Mesenchymal stem cell (in vitro differentiated cells and primary cell): Measurements from ENCODE around the gene MCF2L2.
A peak's percentile ranks its signal among the peaks of the same experiment; 100 is the strongest.

Source experiments
- DNase-seq: peaks from one replicate; pipeline ENCODE4 v3.0.0-alpha.2; 2013
- H2AFZ ChIP-seq: one replicate; pipeline ENCODE4 v1.6.1; 2013; ENCODE audit warnings: low read depth, mild to moderate bottlenecking, control low read depth, inconsistent platforms, low read length, moderate library complexity
- H2AK5ac ChIP-seq: 2 replicates; pipeline ENCODE4 v1.6.1; 2013; ENCODE audit warnings: low read length, moderate library complexity, mild to moderate bottlenecking, inconsistent platforms; ENCODE audit not compliant: severe bottlenecking
- H2BK120ac ChIP-seq: one replicate; pipeline ENCODE4 v1.6.1; 2013; ENCODE audit warnings: low read depth, mild to moderate bottlenecking, inconsistent platforms, low read length, moderate library complexity
- H2BK12ac ChIP-seq, 2 experiments: one replicate each; pipeline ENCODE4 v1.6.1; 2013; ENCODE audit warnings: inconsistent platforms in 2 of 2, low read length in 2 of 2, mild to moderate bottlenecking in 2 of 2, moderate library complexity in 2 of 2, control low read depth in 1 of 2
- H2BK15ac ChIP-seq: one replicate; pipeline ENCODE4 v1.6.1; 2013; ENCODE audit warnings: mild to moderate bottlenecking, low read depth, inconsistent platforms; ENCODE audit not compliant: poor library complexity, severe bottlenecking
- H2BK5ac ChIP-seq: 2 replicates; pipeline ENCODE4 v1.6.1; 2013; ENCODE audit warnings: low read depth, mild to moderate bottlenecking, low read length, control low read depth, inconsistent platforms; ENCODE audit not compliant: poor library complexity, severe bottlenecking
- H3K14ac ChIP-seq, 2 experiments: one replicate each; pipeline ENCODE4 v1.6.1; 2013; ENCODE audit warnings: inconsistent platforms in 2 of 2, low read length in 2 of 2, control low read depth in 1 of 2, mild to moderate bottlenecking in 1 of 2, moderate library complexity in 1 of 2
- H3K18ac ChIP-seq, 2 experiments: one replicate each; pipeline ENCODE4 v1.6.1; 2013; ENCODE audit warnings: inconsistent platforms in 2 of 2, low read length in 2 of 2, control low read depth in 1 of 2, low read depth in 1 of 2, mild to moderate bottlenecking in 1 of 2
- H3K23ac ChIP-seq, 2 experiments: one replicate each; pipeline ENCODE4 v1.6.1; 2013; ENCODE audit warnings: inconsistent platforms in 2 of 2, low read length in 2 of 2, mild to moderate bottlenecking in 2 of 2, moderate library complexity in 2 of 2, control low read depth in 1 of 2
- H3K27ac ChIP-seq: 2 replicates; pipeline ENCODE4 v1.5.1; 2013; ENCODE audit warnings: mild to moderate bottlenecking, moderate library complexity, low read length, control low read depth, inconsistent platforms; ENCODE audit not compliant: poor library complexity, severe bottlenecking
- H3K27me3 ChIP-seq, 2 experiments: 2 replicates each; pipeline versions ENCODE4 v1.6.1 to v1.7.0; 2013; ENCODE audit warnings: low read length in 2 of 2, mild to moderate bottlenecking in 2 of 2, moderate library complexity in 2 of 2, control low read depth in 1 of 2, inconsistent platforms in 1 of 2; ENCODE audit not compliant: control insufficient read depth in 1 of 2, insufficient read depth in 1 of 2
- H3K36me3 ChIP-seq, 2 experiments: 2 replicates each; pipeline versions ENCODE4 v1.6.1 to v1.7.0; 2013; ENCODE audit warnings: low read length in 2 of 2, control low read depth in 1 of 2, inconsistent platforms in 1 of 2, low read depth in 1 of 2, mild to moderate bottlenecking in 1 of 2; ENCODE audit not compliant: insufficient read depth in 2 of 2, control insufficient read depth in 1 of 2
- H3K4ac ChIP-seq, 2 experiments: one replicate each; pipeline ENCODE4 v1.6.1; 2013; ENCODE audit warnings: inconsistent platforms in 2 of 2, low read length in 2 of 2, mild to moderate bottlenecking in 2 of 2, moderate library complexity in 2 of 2, control low read depth in 1 of 2, low read depth in 1 of 2
- H3K4me1 ChIP-seq: 2 replicates; pipeline ENCODE4 v1.6.1; 2013; ENCODE audit warnings: low read depth, low read length, control low read depth; ENCODE audit not compliant: control insufficient read depth, insufficient read depth
- H3K4me2 ChIP-seq: 2 replicates; pipeline ENCODE4 v1.6.1; 2013; ENCODE audit warnings: low read length, mild to moderate bottlenecking, inconsistent platforms; ENCODE audit not compliant: poor library complexity, severe bottlenecking
- H3K4me3 ChIP-seq, 2 experiments: 2 replicates each; pipeline versions ENCODE4 v1.5.1 to v1.7.0; 2013; ENCODE audit warnings: low read length in 2 of 2, mild to moderate bottlenecking in 2 of 2, control low read depth in 1 of 2, low read depth in 1 of 2; ENCODE audit not compliant: insufficient read depth in 1 of 2
- H3K79me1 ChIP-seq: replicated peaks from 2 replicates; pipeline ENCODE4 v1.6.1; 2013; ENCODE audit warnings: mild to moderate bottlenecking, control low read depth, low read length, inconsistent platforms; ENCODE audit not compliant: poor library complexity, severe bottlenecking
- H3K9ac ChIP-seq: 2 replicates; pipeline ENCODE4 v1.7.0; 2013; ENCODE audit warnings: mild to moderate bottlenecking, low read length, moderate library complexity
- H3K9me3 ChIP-seq: 2 replicates; pipeline ENCODE4 v1.7.0; 2013; ENCODE audit warnings: mild to moderate bottlenecking, low read length; ENCODE audit not compliant: control insufficient read depth
- H4K8ac ChIP-seq: one replicate; pipeline ENCODE4 v1.6.1; 2013; ENCODE audit warnings: inconsistent platforms, mild to moderate bottlenecking, low read length, moderate library complexity
- H4K91ac ChIP-seq: one replicate; pipeline ENCODE4 v1.6.1; 2013; ENCODE audit warnings: mild to moderate bottlenecking, low read length, inconsistent platforms
- WGBS: methylation state at CpG from one replicate; pipeline ENCODE4 v1.1.7; 2013; ENCODE audit warnings: mixed read lengths; 5-methylcytosine and 5-hydroxymethylcytosine counted together

The MCF2L2 gene

GRCh38 chr3:183378951-183379350, 49.5 kb downstream of the MCF2L2 start:
- Histone ChIP-seq H2BK15ac (no peak overlapping the region), H4K91ac (peak overlapping the region; percentile 7), H3K4me1 (peaks cover 4% of the 10 kb centered on the region), H3K27ac (no peak overlapping the region), H4K8ac (no peak overlapping the region), H3K9ac (no peak overlapping the region), H2AK5ac (no peak overlapping the region), H3K18ac (no peak overlapping the region), H2BK120ac (no peak overlapping the region), H3K4me2 (no peak overlapping the region), H3K79me1 (no peaks in the 10 kb centered on the region), H3K23ac (no peak overlapping the region), H2BK5ac (no peak overlapping the region), H3K36me3 (no peaks in the 10 kb centered on the region), H3K14ac (peak overlapping the region in 1 of 2 experiments; percentile 57), H3K4ac (peak overlapping the region in 1 of 2 experiments; percentile 18), H2AFZ (no peak overlapping the region), H3K4me3 (no peak overlapping the region), H2BK12ac (no peak overlapping the region), H3K27me3 (no peaks in the 10 kb centered on the region), H3K9me3 (no peaks in the 10 kb centered on the region)
- 82% methylated on average over 3 of the region's 3 CpGs for WGBS
- no peak for DNase-seq

- no peaks in the 10 kb centered on the region for H3K9me3 ChIP-seq
- H3K4me1 ChIP-seq, result peaks cover 4% of the 10 kb centered on the region
- H2BK15ac ChIP-seq, result no peak overlapping the region
- H3K4ac ChIP-seq, result no peak overlapping the region
- H2BK120ac ChIP-seq, result no peak overlapping the region
- H3K4me3 ChIP-seq, result no peak overlapping the region
- no peaks in the 10 kb centered on the region for H3K27me3 ChIP-seq
- WGBS, result 98% methylated on average over 12 of the region's 12 CpGs
- no peak overlapping the region for H3K18ac ChIP-seq
- H2BK5ac ChIP-seq, result no peak overlapping the region
- H3K4me2 ChIP-seq, result no peak overlapping the region
- no peak overlapping the region for H3K27ac ChIP-seq
- no peak overlapping the region for H3K14ac ChIP-seq
- H2AK5ac ChIP-seq, result no peak overlapping the region
- H3K36me3 ChIP-seq, result no peaks in the 10 kb centered on the region
- no peak overlapping the region for H2AFZ ChIP-seq
- H4K8ac ChIP-seq, result no peak overlapping the region
- no peaks in the 10 kb centered on the region for H3K79me1 ChIP-seq
- no peak overlapping the region for H3K23ac ChIP-seq
- H3K9ac ChIP-seq, result no peak overlapping the region
- H4K91ac ChIP-seq, result no peak overlapping the region
- H2BK12ac ChIP-seq, result no peak overlapping the region
- no peak for DNase-seq
Measured at GRCh38 chr3:183378545-183378944, 49.9 kb downstream of the MCF2L2 start.

GRCh38 chr3:183378008-183378407, 50.4 kb downstream of the MCF2L2 start:
- no peak for DNase-seq
- Histone ChIP-seq H3K4me3 (no peak overlapping the region), H2AFZ (no peak overlapping the region), H3K18ac (no peak overlapping the region), H3K9ac (no peak overlapping the region), H3K9me3 (no peaks in the 10 kb centered on the region), H4K91ac (no peak overlapping the region), H2AK5ac (no peak overlapping the region), H3K36me3 (no peaks in the 10 kb centered on the region), H3K79me1 (no peaks in the 10 kb centered on the region), H4K8ac (no peak overlapping the region), H3K27me3 (no peaks in the 10 kb centered on the region), H3K14ac (no peak overlapping the region), H2BK15ac (peak overlapping the region; percentile 84), H3K4me1 (peaks cover 4% of the 10 kb centered on the region), H2BK5ac (no peak overlapping the region), H3K4ac (no peak overlapping the region), H2BK120ac (no peak overlapping the region), H3K4me2 (no peak overlapping the region), H2BK12ac (peak overlapping the region in 1 of 2 experiments; percentile 1), H3K27ac (no peak overlapping the region), H3K23ac (no peak overlapping the region)
- WGBS, result 97% methylated on average over 3 of the region's 3 CpGs

GRCh38 chr3:183377307-183377959, 51.0 kb downstream of the MCF2L2 start:
- WGBS, result 84% methylated on average over 3 of the region's 7 CpGs

More at GRCh38 chr3:183377307-183377959, 51.0 kb downstream of the MCF2L2 start:
- no peak overlapping the region for H4K91ac ChIP-seq
- H2AK5ac ChIP-seq, result no peak overlapping the region
- no peak overlapping the region for H3K4ac ChIP-seq
- H3K4me2 ChIP-seq, result no peak overlapping the region
- DNase-seq, result no peak
- H3K9ac ChIP-seq, result no peak overlapping the region
- H3K18ac ChIP-seq, result no peak overlapping the region
- H3K36me3 ChIP-seq, result no peaks in the 10 kb centered on the region
- H3K27ac ChIP-seq, result no peak overlapping the region
- no peak overlapping the region for H4K8ac ChIP-seq
- no peak overlapping the region for H2BK120ac ChIP-seq
- peaks cover 4% of the 10 kb centered on the region for H3K4me1 ChIP-seq
- H3K9me3 ChIP-seq, result no peaks in the 10 kb centered on the region
- no peaks in the 10 kb centered on the region for H3K27me3 ChIP-seq
- no peak overlapping the region for H3K14ac ChIP-seq
- H2BK12ac ChIP-seq, result no peak overlapping the region
- H2BK5ac ChIP-seq, result no peak overlapping the region
- no peak overlapping the region for H2BK15ac ChIP-seq
- H3K4me3 ChIP-seq, result no peak overlapping the region
- H3K79me1 ChIP-seq, result no peaks in the 10 kb centered on the region
- no peak overlapping the region for H3K23ac ChIP-seq
- no peak overlapping the region for H2AFZ ChIP-seq
